H1 (cell line): ENCODE data around the gene CXCL14. TPM values are rescaled to one million over a fixed set of nuclear protein-coding genes. Genes with fewer than 3 reads are reported as not detected.

Experiments
- BCL11A ChIP-seq, 2 experiments: IDR thresholded peaks; one replicate each; pipeline ENCODE4 v1.6.1; 2011; ENCODE audit warnings: low read depth in 2 of 2, low read length in 2 of 2, mild to moderate bottlenecking in 2 of 2
- CHD7 ChIP-seq: fragments of 300-600 bp; sonication (generic); IDR thresholded peaks from 2 replicates; pipeline ENCODE4 v1.7.1; 2012; ENCODE audit warnings: low read length, moderate library complexity, mild to moderate bottlenecking, inconsistent platforms; ENCODE audit not compliant: insufficient replicate concordance
- polyA plus RNA-seq, 7 experiments: library from polyadenylated mRNA; depleted of rRNA in 3 of 7; stranded (reverse) in 5 of 7; unstranded in 2 of 7; fragments of >200 nt in 5 of 7; fragments of 200-250 nt in 2 of 7; gene quantifications; 1 replicate in 5 of 7; 2 replicates in 1 of 7; 4 replicates in 1 of 7; pipeline versions ENCODE4 v1.2.1 to v1.2.3, GENCODE V29; 2011 to 2013; ENCODE audit warnings: missing spikeins in 2 of 7, mixed read lengths in 2 of 7
- total RNA-seq: library from RNA; stranded (reverse); fragmentation: NEBNext Ultra II Directional; extraction: Animal tissue kit (Norgen Biotek cat#: 25700); gene quantifications from 2 replicates; pipeline ENCODE4 v1.2.1, GENCODE V29; 2021

CXCL14 gene
- total and polyA plus RNA-seq, 2 of the 8 experiments (the other 6 are each of a cell fraction or from before 2014, with no cell fraction given) = 1.5 to 1.8 TPM

GRCh38 chr5:135543001-135543484 is 35.7 kb downstream of the CXCL14 start (continued):
- TF ChIP-seq CHD7 = peak; percentile 63
- TF ChIP-seq BCL11A (IDR thresholded peaks at IDR 0.05; ENCODE audit: low read depth in 2 of 2, low read length in 2 of 2) = no peak
- TF ChIP-seq, all 59 proteins: peak for 1
